Parathyroid adenoma (tissue), 2 donors: ENCODE data around the gene NOC2L.

Experiments
- H2AFZ ChIP-seq: fragments of 300-600 bp; sonication (generic); one replicate; pipeline ENCODE4 v1.7.0; 2017; ENCODE audit warnings: antibody characterized with exemption, mild to moderate bottlenecking
- H3K27ac ChIP-seq: fragments of 300-600 bp; sonication (generic); one replicate; pipeline ENCODE4 v1.7.0; 2017
- H3K27me3 ChIP-seq: fragments of 300-600 bp; sonication (generic); one replicate; pipeline ENCODE4 v1.7.0; 2017; ENCODE audit warnings: low read length; ENCODE audit not compliant: control insufficient read depth, insufficient read depth
- H3K36me3 ChIP-seq: fragments of 300-600 bp; sonication (generic); one replicate; pipeline ENCODE4 v1.7.0; 2017; ENCODE audit warnings: low read length; ENCODE audit not compliant: control insufficient read depth, insufficient read depth
- H3K4me1 ChIP-seq: fragments of 300-600 bp; sonication (generic); one replicate; pipeline ENCODE4 v1.7.0; 2017; ENCODE audit warnings: control low read depth
- H3K4me2 ChIP-seq: fragments of 300-600 bp; sonication (generic); one replicate; pipeline ENCODE4 v1.7.0; 2017; ENCODE audit warnings: low read length
- H3K4me3 ChIP-seq: fragments of 300-600 bp; sonication (generic); one replicate; pipeline ENCODE4 v1.7.0; 2017; ENCODE audit warnings: low read depth, low read length
- H3K79me2 ChIP-seq: fragments of 300-600 bp; sonication (generic); one replicate; pipeline ENCODE4 v1.7.0; 2017; ENCODE audit warnings: control low read depth
- H3K9ac ChIP-seq: fragments of 300-600 bp; sonication (generic); one replicate; pipeline ENCODE4 v1.7.0; 2017; ENCODE audit warnings: mild to moderate bottlenecking
- H3K9me3 ChIP-seq: fragments of 300-600 bp; sonication (generic); one replicate; pipeline ENCODE4 v1.7.0; 2017; ENCODE audit warnings: low read length; ENCODE audit not compliant: control insufficient read depth
- TF ChIP-seq, protein P1 (sequence below): fragments of 300-600 bp; sonication (generic); IDR thresholded peaks from one replicate; pipeline ENCODE4 v1.7.0; 2017; ENCODE audit warnings: antibody characterized with exemption, mild to moderate bottlenecking
- donor health status: primary hyperparathyroidism.

The NOC2L gene

DNA sequence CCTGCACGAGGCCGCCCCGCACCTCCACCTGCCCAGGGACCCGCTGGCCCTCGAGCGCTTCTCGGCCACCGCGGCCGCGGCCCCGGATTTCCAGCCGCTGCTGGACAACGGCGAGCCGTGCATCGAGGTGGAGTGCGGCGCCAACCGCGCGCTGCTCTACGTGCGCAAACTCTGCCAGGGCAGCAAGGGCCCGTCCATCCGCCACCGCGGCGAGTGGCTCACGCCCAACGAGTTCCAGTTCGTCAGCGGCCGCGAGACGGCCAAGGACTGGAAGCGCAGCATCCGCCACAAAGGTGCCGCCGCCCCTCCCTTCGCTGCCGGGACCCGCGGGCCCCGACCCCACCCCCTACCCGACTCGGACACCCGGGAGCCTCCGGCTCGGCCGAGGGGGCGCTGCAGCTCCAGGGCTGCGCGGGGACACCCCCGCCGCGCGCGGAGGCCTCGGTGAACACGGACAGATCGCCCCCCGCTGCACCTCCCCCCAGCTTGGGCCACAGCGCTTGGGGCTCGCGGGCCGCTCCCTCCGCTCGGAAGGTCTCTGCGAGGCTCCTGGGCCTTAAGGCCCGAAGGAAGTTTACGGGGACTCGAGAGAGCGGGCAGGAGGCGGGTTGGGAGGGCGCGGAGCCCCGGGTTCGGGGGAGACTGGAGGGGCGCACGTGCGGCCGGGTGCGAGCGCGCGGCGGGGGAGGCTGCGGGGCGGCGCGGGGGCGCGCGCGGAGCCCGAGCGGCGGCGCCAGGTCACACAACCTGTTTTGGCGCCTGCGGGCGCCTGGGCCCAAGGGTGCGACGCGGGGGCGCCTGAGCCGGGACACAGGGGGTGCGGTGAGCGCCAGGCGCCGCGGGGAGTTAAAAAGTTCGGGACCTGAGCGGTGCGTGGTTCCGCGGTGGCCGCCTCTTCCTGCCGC lies 34.1 kb downstream of the NOC2L start:
- H3K4me3 ChIP-seq, result peak overlapping the region; percentile 20
- no peak overlapping the region for H3K9ac ChIP-seq
- no peak overlapping the region for H3K27ac ChIP-seq
- no peaks in the 10 kb centered on the region for H3K79me2 ChIP-seq
- no peaks in the 10 kb centered on the region for H3K36me3 ChIP-seq
- H3K4me1 ChIP-seq, result peaks cover 4% of the 10 kb centered on the region
- no peaks in the 10 kb centered on the region for H3K9me3 ChIP-seq
- TF ChIP-seq, protein P1, sequence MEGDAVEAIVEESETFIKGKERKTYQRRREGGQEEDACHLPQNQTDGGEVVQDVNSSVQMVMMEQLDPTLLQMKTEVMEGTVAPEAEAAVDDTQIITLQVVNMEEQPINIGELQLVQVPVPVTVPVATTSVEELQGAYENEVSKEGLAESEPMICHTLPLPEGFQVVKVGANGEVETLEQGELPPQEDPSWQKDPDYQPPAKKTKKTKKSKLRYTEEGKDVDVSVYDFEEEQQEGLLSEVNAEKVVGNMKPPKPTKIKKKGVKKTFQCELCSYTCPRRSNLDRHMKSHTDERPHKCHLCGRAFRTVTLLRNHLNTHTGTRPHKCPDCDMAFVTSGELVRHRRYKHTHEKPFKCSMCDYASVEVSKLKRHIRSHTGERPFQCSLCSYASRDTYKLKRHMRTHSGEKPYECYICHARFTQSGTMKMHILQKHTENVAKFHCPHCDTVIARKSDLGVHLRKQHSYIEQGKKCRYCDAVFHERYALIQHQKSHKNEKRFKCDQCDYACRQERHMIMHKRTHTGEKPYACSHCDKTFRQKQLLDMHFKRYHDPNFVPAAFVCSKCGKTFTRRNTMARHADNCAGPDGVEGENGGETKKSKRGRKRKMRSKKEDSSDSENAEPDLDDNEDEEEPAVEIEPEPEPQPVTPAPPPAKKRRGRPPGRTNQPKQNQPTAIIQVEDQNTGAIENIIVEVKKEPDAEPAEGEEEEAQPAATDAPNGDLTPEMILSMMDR, result no peak
- peak overlapping the region; percentile 67 for H3K4me2 ChIP-seq
- H2AFZ ChIP-seq, result peak overlapping the region; percentile 46
- H3K27me3 ChIP-seq, result no peaks in the 10 kb centered on the region

DNA sequence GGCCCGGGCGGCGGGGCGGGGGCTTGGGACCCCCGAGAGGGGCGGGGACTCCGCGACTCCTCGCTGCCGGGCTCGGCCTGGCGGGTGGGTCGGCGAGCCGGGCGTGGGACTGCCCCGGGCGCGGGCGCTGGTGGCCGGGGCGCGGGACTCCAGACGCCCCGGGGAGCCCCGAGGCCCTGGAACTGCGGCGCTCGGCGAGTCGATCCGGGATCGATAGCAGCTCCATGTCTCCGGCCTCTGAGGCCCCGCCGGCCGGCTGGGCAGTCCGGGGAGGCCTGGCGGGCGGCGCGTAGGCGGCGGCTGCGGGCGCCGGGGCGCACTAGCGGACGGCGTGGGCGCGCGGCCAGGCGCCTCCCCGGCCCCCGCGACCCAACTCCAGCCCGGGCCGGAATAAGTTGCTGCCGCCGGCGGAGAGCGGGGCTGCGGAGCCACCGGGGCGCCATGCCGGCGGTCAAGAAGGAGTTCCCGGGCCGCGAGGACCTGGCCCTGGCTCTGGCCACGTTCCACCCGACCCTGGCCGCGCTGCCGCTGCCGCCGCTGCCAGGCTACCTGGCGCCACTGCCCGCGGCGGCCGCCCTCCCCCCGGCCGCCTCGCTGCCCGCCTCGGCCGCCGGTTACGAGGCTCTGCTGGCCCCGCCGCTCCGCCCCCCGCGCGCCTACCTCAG lies 34.9 kb downstream of the NOC2L start:
- TF ChIP-seq, protein P1, result no peak
- Histone ChIP-seq H3K27ac (no peak overlapping the region), H3K4me1 (peaks cover 4% of the 10 kb centered on the region)

DNA sequence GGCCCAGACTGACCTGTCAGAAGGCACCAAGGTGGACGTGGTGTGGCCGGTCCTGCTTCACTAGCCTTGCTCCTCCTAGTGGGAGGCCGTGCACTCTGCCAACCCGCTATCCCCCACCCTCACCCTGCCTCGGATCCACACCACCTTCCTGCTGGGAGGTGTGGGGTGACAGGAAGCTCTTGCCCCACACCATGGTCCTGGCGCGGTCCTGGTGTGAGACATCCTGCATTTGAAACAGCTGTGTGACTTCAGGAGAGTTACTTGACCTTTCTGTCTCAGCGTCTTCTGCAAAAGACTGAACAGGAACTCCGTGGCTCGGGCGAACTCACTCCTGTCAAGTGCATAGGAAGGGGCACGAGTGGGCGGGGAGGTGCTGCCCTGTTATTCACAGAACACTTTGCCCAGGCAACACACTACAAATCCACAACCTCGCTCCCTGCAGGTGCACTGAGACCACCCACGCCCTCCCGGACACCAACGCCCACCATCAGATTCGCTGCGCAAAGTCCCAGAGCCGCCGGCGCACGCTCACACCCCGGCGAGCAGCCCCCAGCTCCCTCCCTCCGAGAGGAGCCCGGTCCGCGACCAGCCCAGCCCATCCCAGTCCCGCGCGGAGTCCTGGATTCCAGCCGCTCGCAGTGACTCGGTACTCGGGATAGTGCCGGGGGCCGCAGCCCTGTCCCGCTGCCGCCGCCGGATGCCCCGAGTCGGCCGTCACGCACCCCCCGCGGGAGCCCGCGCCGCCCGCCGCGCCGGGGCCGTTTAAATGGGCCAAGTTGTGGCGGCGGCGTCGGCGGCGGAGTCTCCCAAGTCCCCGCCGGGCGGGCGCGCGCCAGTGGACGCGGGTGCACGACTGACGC lies 35.7 kb downstream of the NOC2L start, which contains the start of gene SAMD11:
SAMD11 (plus strand) TSS at position 793 of the 860 bp plus-strand sequence. CDS start 509 bp downstream, outside the sequence.
- TF ChIP-seq, protein P1, result no peak
- peaks cover 4% of the 10 kb centered on the region for H3K4me1 ChIP-seq

More for the DNA sequence above, 34.9 kb downstream of the NOC2L start:
- Histone ChIP-seq H3K9ac (no peak overlapping the region), H3K36me3 (no peaks in the 10 kb centered on the region), H3K27me3 (no peaks in the 10 kb centered on the region), H3K79me2 (no peaks in the 10 kb centered on the region), H3K4me3 (no peak overlapping the region), H3K4me2 (peak overlapping the region; percentile 67), H2AFZ (peak overlapping the region; percentile 46), H3K9me3 (no peaks in the 10 kb centered on the region)

DNA sequence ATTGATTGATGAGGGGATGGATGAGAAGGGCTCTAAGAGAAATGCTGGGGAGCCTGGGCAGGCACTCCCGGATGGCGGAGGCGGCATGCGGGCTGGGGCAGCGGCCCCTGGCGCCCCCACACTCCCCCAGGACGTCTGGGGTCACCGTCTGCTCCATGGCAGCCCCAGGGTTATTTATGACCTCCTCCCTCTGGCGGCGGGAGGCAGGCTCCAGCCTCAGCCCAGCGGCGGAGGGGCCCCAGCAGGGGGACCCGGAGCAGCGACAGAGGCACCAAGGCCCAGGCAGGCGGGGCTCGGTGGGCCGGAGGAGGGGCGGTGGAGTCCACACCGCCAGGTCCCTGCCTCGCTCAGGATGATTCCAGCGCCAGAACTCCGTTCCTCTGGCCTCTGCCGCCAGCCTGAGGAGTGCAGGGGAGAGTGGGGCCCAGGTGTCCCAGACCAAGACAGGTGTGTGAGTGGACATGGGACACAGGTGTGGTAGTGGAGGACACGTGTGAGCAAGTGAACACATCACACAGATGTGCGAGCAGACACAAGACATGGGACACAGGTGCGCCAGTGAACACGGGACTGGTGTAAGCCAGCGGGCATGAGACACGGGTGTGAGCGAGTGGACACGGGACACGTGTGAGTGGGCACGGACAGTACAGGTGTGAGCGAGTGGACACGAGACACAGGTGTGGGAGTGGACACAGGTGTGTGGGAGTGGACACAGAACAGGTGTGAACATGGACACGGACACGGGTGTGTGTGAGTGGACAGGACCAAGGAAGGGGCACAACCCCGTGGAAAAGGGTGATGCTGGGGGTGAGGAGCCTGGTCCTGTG lies 37.8 kb downstream of the NOC2L start:
- H3K9ac ChIP-seq, result no peak overlapping the region
- peak overlapping the region; percentile 45 for H3K4me2 ChIP-seq
- H3K4me3 ChIP-seq, result no peak overlapping the region
- TF ChIP-seq, protein P1, result peak; percentile 48
- no peaks in the 10 kb centered on the region for H3K36me3 ChIP-seq
- no peaks in the 10 kb centered on the region for H3K79me2 ChIP-seq
- peaks cover 11% of the 10 kb centered on the region for H3K4me1 ChIP-seq
- no peak overlapping the region for H2AFZ ChIP-seq
- no peaks in the 10 kb centered on the region for H3K9me3 ChIP-seq
- no peak overlapping the region for H3K27ac ChIP-seq
- H3K27me3 ChIP-seq, result no peaks in the 10 kb centered on the region

More for the DNA sequence above, 35.7 kb downstream of the NOC2L start, which contains the start of gene SAMD11:
- peak within 1 kb of the TSS; percentile 67 for H3K4me2 ChIP-seq
- no peaks in the 10 kb centered on the region for H3K36me3 ChIP-seq
- H3K9ac ChIP-seq, result no peak within 1 kb of the TSS
- no peaks in the 10 kb centered on the region for H3K27me3 ChIP-seq
- H3K79me2 ChIP-seq, result no peaks in the 10 kb centered on the region
- no peaks in the 10 kb centered on the region for H3K9me3 ChIP-seq
- peak within 1 kb of the TSS; percentile 22 for H3K4me3 ChIP-seq
- H2AFZ ChIP-seq, result peak within 1 kb of the TSS; percentile 46
- H3K27ac ChIP-seq, result no peak within 1 kb of the TSS
